H1 (cell line): ENCODE results near the gene MARS1. TPM values are rescaled to one million over a fixed set of nuclear protein-coding genes. Genes with fewer than 3 reads are reported as not detected.

Source experiments
- BCL11A ChIP-seq, 2 experiments: IDR thresholded peaks; one replicate each; pipeline ENCODE4 v1.6.1; 2011; ENCODE audit warnings: low read depth in 2 of 2, low read length in 2 of 2, mild to moderate bottlenecking in 2 of 2
- CHD1 ChIP-seq: IDR thresholded peaks from 2 replicates; pipeline ENCODE4 v1.6.1; 2012; ENCODE audit warnings: low read depth, low read length, improper control_type of control experiment
- CHD2 ChIP-seq: IDR thresholded peaks from 2 replicates; pipeline ENCODE4 v1.6.1; 2012; ENCODE audit warnings: low read length, improper control_type of control experiment
- CREB1 ChIP-seq: IDR thresholded peaks from 2 replicates; pipeline ENCODE4 v1.6.1; 2012; ENCODE audit warnings: inconsistent platforms
- EP300 ChIP-seq, 2 experiments: IDR thresholded peaks; 1 replicate in 1 of 2; 2 replicates in 1 of 2; pipeline ENCODE4 v1.6.1; 2011 to 2012; ENCODE audit warnings: low read depth in 2 of 2, low read length in 2 of 2, mild to moderate bottlenecking in 2 of 2, borderline replicate concordance in 1 of 2, inconsistent platforms in 1 of 2, moderate library complexity in 1 of 2
- HDAC2 ChIP-seq, 2 experiments: fragments of 300-600 bp in 1 of 2; sonication (generic) in 1 of 2; IDR thresholded peaks; 2 replicates each; pipeline ENCODE4 v1.6.1; 2011 to 2012; ENCODE audit warnings: low read depth in 2 of 2, low read length in 2 of 2, mild to moderate bottlenecking in 2 of 2, moderate library complexity in 2 of 2, borderline replicate concordance in 1 of 2, inconsistent platforms in 1 of 2
- KDM5A ChIP-seq: fragments of 200-600 bp; IDR thresholded peaks from 2 replicates; pipeline ENCODE4 v1.7.1; 2012; ENCODE audit warnings: mild to moderate bottlenecking, low read length, inconsistent platforms, mixed read lengths
- POLR2AphosphoS5 ChIP-seq: IDR thresholded peaks from 2 replicates; pipeline ENCODE4 v1.6.1; 2011; ENCODE audit warnings: low read depth, low read length
- SAP30 ChIP-seq: fragments of 300-600 bp; sonication (generic); IDR thresholded peaks from 2 replicates; pipeline ENCODE4 v1.7.1; 2012; ENCODE audit warnings: low read length, moderate library complexity, mild to moderate bottlenecking, inconsistent platforms; ENCODE audit not compliant: insufficient read depth, insufficient replicate concordance
- SIX5 ChIP-seq: IDR thresholded peaks from 2 replicates; pipeline ENCODE4 v1.6.1; 2011; ENCODE audit warnings: mild to moderate bottlenecking, low read depth, low read length
- SP1 ChIP-seq: IDR thresholded peaks from 2 replicates; pipeline ENCODE4 v1.6.1; 2011; ENCODE audit warnings: low read depth, low read length
- SP2 ChIP-seq: IDR thresholded peaks from 2 replicates; pipeline ENCODE4 v1.6.1; 2012; ENCODE audit warnings: mild to moderate bottlenecking, low read length, inconsistent platforms
- TAF1 ChIP-seq: IDR thresholded peaks from 2 replicates; pipeline ENCODE4 v1.6.1; 2011; ENCODE audit warnings: mild to moderate bottlenecking, low read depth, low read length
- TAF7 ChIP-seq: optimal IDR thresholded peaks from 2 replicates; pipeline ENCODE3; 2011; ENCODE audit warnings: low read depth, mild to moderate bottlenecking, inconsistent platforms, low read length, moderate library complexity, borderline replicate concordance
- YY1 ChIP-seq: IDR thresholded peaks from 2 replicates; pipeline ENCODE4 v1.6.1; 2011; ENCODE audit warnings: low read depth, mild to moderate bottlenecking, low read length
- polyA plus RNA-seq, 7 experiments: library from polyadenylated mRNA; depleted of rRNA in 3 of 7; stranded (reverse) in 5 of 7; unstranded in 2 of 7; fragments of >200 nt in 5 of 7; fragments of 200-250 nt in 2 of 7; gene quantifications; 1 replicate in 5 of 7; 2 replicates in 1 of 7; 4 replicates in 1 of 7; pipeline versions ENCODE4 v1.2.1 to v1.2.3, GENCODE V29; 2011 to 2013; ENCODE audit warnings: missing spikeins in 2 of 7, mixed read lengths in 2 of 7
- total RNA-seq: library from RNA; stranded (reverse); fragmentation: NEBNext Ultra II Directional; extraction: Animal tissue kit (Norgen Biotek cat#: 25700); gene quantifications from 2 replicates; pipeline ENCODE4 v1.2.1, GENCODE V29; 2021
- TF ChIP-seq, protein P1 (sequence below), 3 experiments: IDR thresholded peaks; 1 replicate in 2 of 3; 2 replicates in 1 of 3; pipeline versions ENCODE4 v1.5.1 to v1.6.1; 2011; ENCODE audit warnings: low read length in 3 of 3, mild to moderate bottlenecking in 3 of 3, inconsistent platforms in 2 of 3, low read depth in 1 of 3, moderate library complexity in 1 of 3; ENCODE audit not compliant: insufficient read depth in 1 of 3; ENCODE audit errors: control extremely low read depth in 1 of 3
- TF ChIP-seq, protein P2 (sequence below): IDR thresholded peaks from 2 replicates; pipeline ENCODE4 v1.6.1; 2012; ENCODE audit warnings: inconsistent platforms
- TF ChIP-seq, protein P3 (sequence below): IDR thresholded peaks from 2 replicates; pipeline ENCODE4 v1.6.1; 2011; ENCODE audit warnings: low read depth, mild to moderate bottlenecking, low read length; ENCODE audit not compliant: insufficient read depth
- TF ChIP-seq, protein P4 (sequence below): IDR thresholded peaks from 2 replicates; pipeline ENCODE4 v1.6.1; 2012; ENCODE audit warnings: inconsistent platforms

MARS1 gene
- total and polyA plus RNA-seq, 2 of the 8 experiments (the other 6 are each of a cell fraction or from before 2014, with no cell fraction given) = 194 to 407 TPM

DNA sequence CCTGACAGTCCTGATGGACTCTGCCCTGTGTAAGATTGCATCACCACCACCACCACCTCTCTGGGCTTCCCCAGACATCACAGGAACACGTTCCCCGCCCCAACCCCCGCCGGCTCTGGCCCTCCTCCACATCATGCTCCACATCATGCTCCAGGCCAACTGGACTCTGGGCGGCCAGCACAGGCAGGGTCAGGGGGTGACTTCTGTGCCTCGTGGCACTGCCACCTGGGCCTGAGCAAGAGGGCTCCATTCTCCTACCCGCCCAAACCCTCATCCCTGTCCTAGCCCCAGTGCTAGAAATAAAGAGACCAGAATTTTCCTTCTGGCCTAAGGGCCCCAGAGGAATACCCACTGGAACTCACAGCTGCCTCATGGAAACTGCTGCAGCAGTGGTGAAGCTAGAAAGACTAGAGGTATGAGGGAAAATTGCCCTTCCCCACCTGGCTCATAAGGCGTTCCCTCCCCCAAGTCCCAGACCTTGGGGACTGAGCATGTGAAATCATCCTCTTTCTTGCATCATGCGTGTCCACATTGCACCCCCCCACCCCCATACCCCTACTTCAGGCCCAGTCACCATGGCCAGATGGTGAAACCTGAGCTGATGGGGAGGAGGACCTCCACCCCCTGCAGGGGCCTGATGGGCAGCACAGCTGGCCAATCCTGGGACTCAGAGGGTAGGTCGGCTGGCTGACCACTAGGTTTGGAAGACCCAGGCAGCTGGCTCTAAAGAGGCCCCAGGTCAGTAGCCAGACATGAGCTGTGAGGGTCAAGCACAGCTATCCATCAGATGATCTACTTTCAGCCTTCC is 33.1 kb upstream of the MARS1 start, which contains the start of gene INHBE (continued):
- TF ChIP-seq, protein P1, sequence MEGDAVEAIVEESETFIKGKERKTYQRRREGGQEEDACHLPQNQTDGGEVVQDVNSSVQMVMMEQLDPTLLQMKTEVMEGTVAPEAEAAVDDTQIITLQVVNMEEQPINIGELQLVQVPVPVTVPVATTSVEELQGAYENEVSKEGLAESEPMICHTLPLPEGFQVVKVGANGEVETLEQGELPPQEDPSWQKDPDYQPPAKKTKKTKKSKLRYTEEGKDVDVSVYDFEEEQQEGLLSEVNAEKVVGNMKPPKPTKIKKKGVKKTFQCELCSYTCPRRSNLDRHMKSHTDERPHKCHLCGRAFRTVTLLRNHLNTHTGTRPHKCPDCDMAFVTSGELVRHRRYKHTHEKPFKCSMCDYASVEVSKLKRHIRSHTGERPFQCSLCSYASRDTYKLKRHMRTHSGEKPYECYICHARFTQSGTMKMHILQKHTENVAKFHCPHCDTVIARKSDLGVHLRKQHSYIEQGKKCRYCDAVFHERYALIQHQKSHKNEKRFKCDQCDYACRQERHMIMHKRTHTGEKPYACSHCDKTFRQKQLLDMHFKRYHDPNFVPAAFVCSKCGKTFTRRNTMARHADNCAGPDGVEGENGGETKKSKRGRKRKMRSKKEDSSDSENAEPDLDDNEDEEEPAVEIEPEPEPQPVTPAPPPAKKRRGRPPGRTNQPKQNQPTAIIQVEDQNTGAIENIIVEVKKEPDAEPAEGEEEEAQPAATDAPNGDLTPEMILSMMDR (IDR thresholded peaks at IDR 0.05; ENCODE audit: control extremely low read depth in 1 of 3, insufficient read depth in 1 of 3, low read depth in 1 of 3, low read length in 3 of 3) = no peak
- TF ChIP-seq CHD1 = no peak
- TF ChIP-seq BCL11A (IDR thresholded peaks at IDR 0.05; ENCODE audit: low read depth in 2 of 2, low read length in 2 of 2) = no peak
- no peak; a peak in 1 of 4 replicates for TF ChIP-seq HDAC2 (IDR thresholded peaks at IDR 0.05; ENCODE audit: borderline replicate concordance in 1 of 2, low read depth in 2 of 2, low read length in 2 of 2)
- TF ChIP-seq SP2 = peak; percentile 74
- TF ChIP-seq EP300 (IDR thresholded peaks at IDR 0.05; ENCODE audit: borderline replicate concordance in 1 of 2, low read depth in 2 of 2, low read length in 2 of 2) = peak in 1 of 2 experiments; percentile 82; a peak in 1 of 3 replicates
- peak; percentile 88 for TF ChIP-seq SP1
- TF ChIP-seq, protein P2, sequence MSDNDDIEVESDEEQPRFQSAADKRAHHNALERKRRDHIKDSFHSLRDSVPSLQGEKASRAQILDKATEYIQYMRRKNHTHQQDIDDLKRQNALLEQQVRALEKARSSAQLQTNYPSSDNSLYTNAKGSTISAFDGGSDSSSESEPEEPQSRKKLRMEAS = peak; percentile 86
- TF ChIP-seq TAF1 = peak; percentile 72
- TF ChIP-seq POLR2AphosphoS5 = peak; percentile 57; the same call in 1 of the 2 replicates
- TF ChIP-seq CREB1 = peak; percentile 45; the same call in 1 of the 2 replicates
- peak; percentile 84 for TF ChIP-seq CHD2
- TF ChIP-seq, protein P3, sequence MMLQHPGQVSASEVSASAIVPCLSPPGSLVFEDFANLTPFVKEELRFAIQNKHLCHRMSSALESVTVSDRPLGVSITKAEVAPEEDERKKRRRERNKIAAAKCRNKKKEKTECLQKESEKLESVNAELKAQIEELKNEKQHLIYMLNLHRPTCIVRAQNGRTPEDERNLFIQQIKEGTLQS = 0 out of 2 replicates have a peak, but pooled peaks have one; percentile 34
- TF ChIP-seq SIX5 = 0 out of 2 replicates have a peak, but pooled peaks have one; percentile 26
- no peak for TF ChIP-seq SAP30
- TF ChIP-seq YY1 = no peak
- no peak for TF ChIP-seq KDM5A
- TF ChIP-seq, protein P4, sequence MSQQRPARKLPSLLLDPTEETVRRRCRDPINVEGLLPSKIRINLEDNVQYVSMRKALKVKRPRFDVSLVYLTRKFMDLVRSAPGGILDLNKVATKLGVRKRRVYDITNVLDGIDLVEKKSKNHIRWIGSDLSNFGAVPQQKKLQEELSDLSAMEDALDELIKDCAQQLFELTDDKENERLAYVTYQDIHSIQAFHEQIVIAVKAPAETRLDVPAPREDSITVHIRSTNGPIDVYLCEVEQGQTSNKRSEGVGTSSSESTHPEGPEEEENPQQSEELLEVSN = peak; percentile 30; the same call in 1 of the 2 replicates
- TF ChIP-seq TAF7 = peak; percentile 49
